ENCODE measurements around the gene FAM24A.

GRCh38 chr10:122962405-122962804 is 52.0 kb downstream of the FAM24A start:
- TF ChIP-seq CTCF (conservative IDR thresholded peaks at IDR 0.05 in 1 of 2, IDR thresholded peaks at IDR 0.05 in 1 of 2; ENCODE audit: low read depth in 1 of 2, low read length in 2 of 2) (no peak), EZH2 (IDR thresholded peaks at IDR 0.05; ENCODE audit: low read length, missing control alignments) (no peak)

Measured in fibroblast of lung (primary cell).